A673 (cell line): ENCODE measurements around the gene UAP1L1. TPM values are rescaled to one million over a fixed set of nuclear protein-coding genes. Genes with fewer than 3 reads are reported as not detected.

ENCODE experiments used
- BruUV-seq: library from RNA; stranded (reverse); fragments of 400-500 nt; replicated peaks from 2 replicates; lab custom pipeline; 2021; lab: Mats Ljungman, UMichigan
- CTCF ChIA-PET: fragments of 300-600 bp; sonication (Branson Sonifier 250); formaldehyde crosslinking; loops from one replicate; lab custom pipeline; 2022; ENCODE audit warnings: antibody characterized with exemption; lab: Charles Lee
- POLR2A ChIA-PET: fragments of 300-600 bp; sonication (Branson Sonifier 250); formaldehyde crosslinking; loops from one replicate; lab custom pipeline; 2022; ENCODE audit warnings: antibody characterized with exemption; ENCODE audit not compliant: low non-redundant PET; lab: Charles Lee
- DNase-seq: peaks from one replicate; pipeline ENCODE4 v3.0.0-alpha.2; 2015; ENCODE audit warnings: low spot score
- H3K27ac ChIP-seq: fragments of 200-600 bp; sonication (generic); 2 replicates; pipeline ENCODE4 v1.5.1; 2016; ENCODE audit warnings: mixed run types, low read depth, mild to moderate bottlenecking, mixed read lengths, antibody characterized with exemption, low read length; ENCODE audit not compliant: poor library complexity, severe bottlenecking
- H3K27me3 ChIP-seq: fragments of 200-600 bp; sonication (generic); replicated peaks from 2 replicates; pipeline ENCODE4 v1.6.1; 2017; ENCODE audit warnings: mixed run types, low read depth, mild to moderate bottlenecking, mixed read lengths, antibody characterized with exemption, low read length; ENCODE audit not compliant: insufficient read depth, poor library complexity
- H3K36me3 ChIP-seq: fragments of 200-600 bp; sonication (generic); 2 replicates; pipeline ENCODE4 v1.6.1; 2016; ENCODE audit warnings: mixed run types, mild to moderate bottlenecking, mixed read lengths, antibody characterized with exemption, low read length; ENCODE audit not compliant: insufficient read depth, poor library complexity, severe bottlenecking
- H3K4me1 ChIP-seq: fragments of 200-600 bp; sonication (generic); 2 replicates; pipeline ENCODE4 v1.6.1; 2017; ENCODE audit warnings: mixed run types, mild to moderate bottlenecking, mixed read lengths, antibody characterized with exemption, low read length; ENCODE audit not compliant: insufficient read depth, poor library complexity, severe bottlenecking
- H3K4me3 ChIP-seq: fragments of 200-600 bp; sonication (generic); 2 replicates; pipeline ENCODE4 v1.5.1; 2016; ENCODE audit warnings: low read depth, mixed run types, mild to moderate bottlenecking, mixed read lengths, low read length; ENCODE audit not compliant: poor library complexity, severe bottlenecking
- H3K9me3 ChIP-seq: fragments of 200-600 bp; sonication (generic); 2 replicates; pipeline ENCODE4 v1.6.1; 2016; ENCODE audit warnings: mixed run types, low read depth, mild to moderate bottlenecking, mixed read lengths, antibody characterized with exemption, low read length; ENCODE audit not compliant: poor library complexity, severe bottlenecking
- CTCF ChIP-seq: fragments of 300-800, 200-600 bp; sonication (generic); conservative IDR thresholded peaks from 2 replicates; pipeline ENCODE4 v1.5.1; 2017; ENCODE audit warnings: low read depth, mild to moderate bottlenecking, antibody characterized with exemption, low read length, moderate library complexity, mixed read lengths
- EZH2 ChIP-seq: fragments of 200-600 bp; sonication (generic); IDR thresholded peaks from 2 replicates; pipeline ENCODE4 v1.6.1; 2017; ENCODE audit warnings: borderline replicate concordance, low read depth, mild to moderate bottlenecking, mixed read lengths, antibody characterized with exemption, low read length; ENCODE audit not compliant: poor library complexity, severe bottlenecking
- intact Hi-C: fragments of 100-400 bp; cut with micrococcal nuclease; formaldehyde crosslinking; loops from one replicate; pipeline ENCODE4 v1.10.0; 2022; ENCODE audit not compliant: unreplicated experiment
- total RNA-seq: library from RNA; stranded (reverse); gene quantifications from 2 replicates; pipeline ENCODE4 v1.2.3, GENCODE V29; 2021

Gene UAP1L1
- total RNA-seq, 1 experiment from 2014 or later, result 11.2 TPM

GRCh38 chr9:137035937-137036336 lies 41.4 kb upstream of the UAP1L1 start:
- Histone ChIP-seq H3K36me3 (peaks cover 16% of the 10 kb centered on the region), H3K27me3 (no peaks in the 10 kb centered on the region), H3K4me1 (peaks cover 13% of the 10 kb centered on the region), H3K9me3 (no peaks in the 10 kb centered on the region), H3K4me3 (no peak overlapping the region), H3K27ac (no peak overlapping the region)
- ChIA-PET POLR2A (no interaction called here), CTCF (interaction anchor here (0.6 to 1.9 kb wide), 10 partner anchors 9 to 249 kb away, joined by 3 to 17 read pairs (median 3); partner anchors contain the start of genes NPDC1 and TMEM141)
- no TSS peak for BruUV-seq
- DNase-seq, result no peak
- TF ChIP-seq EZH2 (no peak), CTCF (no peak)
- intact Hi-C loops, result loop anchor here (1.0 kb wide), 1 partner anchor 249 kb away; no protein-coding TSS in a partner anchor

- H3K27me3 ChIP-seq, result no peaks in the 10 kb centered on the region
- no TSS peak for BruUV-seq
- TF ChIP-seq CTCF (no peak), EZH2 (no peak)
- intact Hi-C loops, result no loop called here
- no peak overlapping the region for H3K4me3 ChIP-seq
- CTCF ChIA-PET, result interaction anchor here (0.6 kb wide), 1 partner anchor 188 kb away, joined by 4 read pairs; no protein-coding TSS in a partner anchor
- peaks cover 22% of the 10 kb centered on the region for H3K4me1 ChIP-seq
- no peak overlapping the region for H3K27ac ChIP-seq
- no peak for DNase-seq
- peaks cover 19% of the 10 kb centered on the region for H3K36me3 ChIP-seq
- POLR2A ChIA-PET, result no interaction called here
- H3K9me3 ChIP-seq, result no peaks in the 10 kb centered on the region
These were observed 40.3 kb upstream of the UAP1L1 start for GRCh38 chr9:137037035-137037434.

- H3K36me3 ChIP-seq, result peaks cover 19% of the 10 kb centered on the region
- no peaks in the 10 kb centered on the region for H3K27me3 ChIP-seq
- peaks cover 22% of the 10 kb centered on the region for H3K4me1 ChIP-seq
- no peak overlapping the region for H3K27ac ChIP-seq
- ChIA-PET POLR2A (no interaction called here), CTCF (interaction anchor here (0.6 kb wide), 1 partner anchor 188 kb away, joined by 4 read pairs; no protein-coding TSS in a partner anchor)
- intact Hi-C loops, result no loop called here
- no TSS peak for BruUV-seq
- H3K9me3 ChIP-seq, result no peaks in the 10 kb centered on the region
- DNase-seq, result no peak
- TF ChIP-seq EZH2 (no peak), CTCF (no peak)
- H3K4me3 ChIP-seq, result no peak overlapping the region
These were observed 39.8 kb upstream of the UAP1L1 start for GRCh38 chr9:137037483-137037882.
